Muscle of arm (tissue), 12 donors: ENCODE data around the gene PCNX2. TPM values are rescaled to one million over a fixed set of nuclear protein-coding genes. Genes with fewer than 3 reads are reported as not detected.

Experiments
- DNase-seq: peaks from one replicate; pipeline ENCODE4 v3.0.0-alpha.2; 2013
- polyA plus RNA-seq, 12 donors: library from polyadenylated mRNA; unstranded; fragments of 120-200 nt; gene quantifications; one replicate each; pipeline ENCODE4 v1.2.1, GENCODE V29; 2013; ENCODE audit not compliant: insufficient read length in 12 of 12

Gene PCNX2
- polyA plus RNA-seq, 12 donors = 1.5 to 17.6 (median 3.3) TPM; not detected in 1

DNA sequence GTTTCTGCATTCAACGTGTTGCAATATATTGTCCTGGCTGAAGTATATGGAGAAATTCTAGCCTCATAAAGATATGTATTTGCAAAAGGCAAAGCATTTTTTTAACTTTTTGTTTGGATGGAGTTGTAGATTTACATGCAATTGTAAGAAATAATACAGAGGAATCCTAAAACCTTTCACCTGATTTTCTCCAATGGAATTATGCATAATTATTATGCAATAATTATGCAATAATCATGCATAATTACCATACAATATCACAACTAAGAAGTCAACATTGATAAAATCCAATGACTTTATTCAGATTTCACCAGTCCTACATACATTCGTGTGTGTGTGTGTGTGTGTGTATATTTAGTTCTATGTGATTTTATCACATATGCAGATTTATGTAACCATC, 24.5 kb upstream of the PCNX2 start:
- no peak for DNase-seq

DNA sequence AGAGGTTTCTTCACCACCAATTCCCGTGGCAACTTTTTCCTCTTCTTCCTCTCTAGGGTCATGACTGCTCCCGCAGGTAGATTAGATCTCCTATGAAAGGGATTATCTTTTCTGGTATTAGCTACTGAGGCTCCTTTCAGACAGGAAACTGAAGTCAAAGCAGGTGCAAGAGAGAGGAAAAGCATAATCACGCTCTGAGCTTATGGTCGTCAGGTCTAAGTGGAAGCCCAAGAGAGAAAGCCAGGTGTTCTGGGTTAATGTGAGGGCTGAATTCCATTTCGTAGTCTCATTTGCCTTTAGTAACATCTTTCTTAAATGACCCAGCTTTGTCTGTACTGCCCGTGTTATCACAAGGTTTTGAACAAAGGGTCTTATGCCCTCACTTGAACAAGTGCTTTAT, 23.7 kb upstream of the PCNX2 start:
- no peak for DNase-seq

DNA sequence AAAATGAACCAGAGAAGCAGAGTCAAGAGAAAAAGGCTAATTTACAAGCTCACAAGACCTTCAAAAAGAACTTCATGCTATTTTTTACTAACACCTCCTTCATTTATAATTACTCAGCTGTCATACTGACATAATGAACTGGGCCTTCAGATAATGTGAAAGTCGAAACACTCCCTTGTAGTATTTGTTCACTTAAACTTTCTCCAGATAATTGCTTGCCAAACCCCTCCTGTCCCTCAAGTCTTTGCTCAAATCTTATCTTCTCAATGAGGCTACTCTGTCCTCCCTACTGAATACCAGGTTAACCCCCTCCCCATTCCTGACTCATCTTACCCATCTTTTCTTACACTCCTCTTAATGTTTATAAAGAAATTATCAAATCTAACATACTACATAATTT, 20.9 kb upstream of the PCNX2 start:
- DNase-seq = no peak

DNA sequence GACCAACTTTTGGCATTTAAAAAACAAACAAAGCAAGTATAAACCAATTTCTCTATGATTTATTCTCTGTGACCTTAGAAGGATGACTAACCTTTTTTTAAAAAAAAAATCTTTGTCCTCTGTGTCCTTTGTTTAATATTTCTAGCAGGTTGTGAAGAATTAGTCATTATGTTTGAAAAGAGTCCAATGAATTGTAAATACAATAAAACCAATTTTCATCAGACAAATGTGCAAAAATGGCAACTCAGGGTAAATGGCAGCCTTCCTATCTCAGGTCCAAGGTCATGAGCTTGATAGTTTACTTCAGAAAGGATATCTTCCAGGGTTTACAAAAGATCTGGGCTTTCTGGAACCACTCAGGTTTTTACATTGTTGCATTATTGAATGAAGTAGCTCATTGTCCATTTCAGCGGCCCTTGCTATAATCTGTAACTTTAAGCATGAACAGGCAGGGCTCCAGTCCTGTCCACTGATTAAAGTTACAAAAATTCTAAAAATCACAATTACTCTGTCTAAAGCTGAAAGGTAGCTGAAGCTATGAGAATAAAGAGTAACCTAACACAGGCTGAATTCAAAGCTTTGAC, 20.3 kb upstream of the PCNX2 start:
- DNase-seq = no peak

DNA sequence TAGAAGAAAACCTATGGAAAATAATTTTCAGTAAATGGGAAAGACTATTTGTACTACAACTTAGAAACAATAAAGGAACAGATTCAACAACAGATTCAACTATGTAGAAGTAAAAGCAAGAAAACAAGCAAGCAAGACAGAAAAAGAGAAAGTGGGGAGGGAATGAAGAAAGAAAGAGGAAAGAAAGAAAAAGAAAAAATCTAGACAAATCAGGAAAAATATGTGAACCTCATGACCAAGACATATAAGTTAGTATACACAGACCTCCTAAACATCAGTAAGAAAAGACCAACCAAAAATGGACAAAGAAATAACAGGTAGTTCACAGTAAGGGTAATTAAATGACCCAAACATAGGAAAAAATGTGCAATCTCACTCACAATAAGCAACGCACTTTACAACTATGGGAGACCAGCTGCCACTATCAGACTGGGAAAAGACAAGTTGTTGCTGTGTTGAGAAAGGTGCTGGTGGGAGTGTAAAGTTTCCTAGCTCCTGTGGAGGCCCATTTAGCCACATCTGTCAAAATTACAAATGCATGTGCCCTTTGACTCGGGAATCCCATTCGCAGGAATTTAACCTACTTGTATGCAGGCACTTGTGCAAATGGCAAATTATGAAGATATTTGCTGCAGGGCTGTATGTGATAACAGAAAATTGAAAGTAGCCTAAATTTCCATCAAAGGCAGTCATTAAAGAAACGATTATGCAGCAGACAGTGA, 18.1 kb upstream of the PCNX2 start:
- no peak for DNase-seq

DNA sequence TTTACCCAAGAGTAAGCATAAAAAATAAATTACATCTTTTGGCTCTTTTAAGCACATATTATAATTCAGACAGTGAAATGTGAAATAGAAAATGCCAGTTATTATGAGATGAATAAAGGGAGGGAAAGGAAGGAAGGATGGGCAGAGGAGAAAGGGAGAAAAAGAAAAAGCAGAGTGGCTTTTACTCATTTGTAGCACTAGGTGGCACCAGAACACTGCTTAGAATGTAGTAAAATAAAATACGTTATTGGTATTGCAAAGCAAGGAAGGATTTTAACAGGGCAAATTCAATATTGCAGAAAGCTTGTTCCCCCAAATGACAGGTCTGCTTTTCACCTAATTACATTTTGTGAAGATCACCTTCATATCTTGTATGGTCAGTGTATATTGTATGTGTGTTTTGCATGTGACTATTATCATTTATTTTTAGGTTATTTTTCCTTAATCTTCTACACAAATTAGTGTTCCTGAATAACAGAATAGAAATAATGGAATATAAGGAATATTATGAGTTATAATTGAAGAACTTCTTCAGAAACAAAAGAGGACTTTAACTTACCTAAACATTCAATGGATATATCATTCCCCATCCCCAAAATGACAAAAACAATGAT, 9.1 kb upstream of the PCNX2 start:
- no peak for DNase-seq

DNA sequence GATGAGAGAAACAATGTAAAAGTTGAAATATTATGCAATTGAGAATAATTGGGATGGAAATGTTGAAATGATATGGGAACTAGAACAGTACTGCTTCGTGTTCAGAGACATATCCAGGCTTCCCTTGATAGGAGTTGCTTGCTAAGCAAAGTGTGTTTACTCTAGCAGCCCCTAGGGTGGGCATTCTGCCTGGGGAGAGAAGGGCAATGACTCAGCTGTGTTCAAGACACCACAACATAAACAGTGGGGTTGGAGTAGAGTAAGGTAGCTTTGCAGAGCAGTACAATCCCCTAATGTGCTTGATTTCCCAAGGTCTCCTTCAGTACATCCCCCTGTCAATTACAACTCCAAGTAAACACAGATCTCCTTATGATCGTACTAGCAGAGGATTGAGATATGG, 4.8 kb upstream of the PCNX2 start:
- DNase-seq = no peak

DNA sequence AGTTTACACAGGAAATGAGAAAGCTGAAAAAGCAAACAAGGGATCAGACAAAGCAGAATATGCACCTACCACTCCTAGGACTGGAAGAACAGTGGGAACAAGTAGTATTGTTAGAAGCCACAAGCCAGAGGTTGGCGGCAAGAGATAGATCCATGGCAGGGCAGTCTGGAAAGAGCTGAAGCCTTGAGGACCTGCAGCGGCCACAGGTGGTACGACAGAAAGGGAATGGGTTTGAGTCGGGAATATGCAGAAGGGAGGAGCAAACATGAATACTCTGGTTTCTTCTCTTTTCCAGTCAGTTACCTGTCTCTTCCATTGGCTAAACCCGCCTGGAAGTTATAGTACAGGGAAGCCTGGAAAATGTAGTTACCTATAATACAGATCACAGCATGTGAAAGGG, 3.9 kb upstream of the PCNX2 start:
- no peak for DNase-seq

DNA sequence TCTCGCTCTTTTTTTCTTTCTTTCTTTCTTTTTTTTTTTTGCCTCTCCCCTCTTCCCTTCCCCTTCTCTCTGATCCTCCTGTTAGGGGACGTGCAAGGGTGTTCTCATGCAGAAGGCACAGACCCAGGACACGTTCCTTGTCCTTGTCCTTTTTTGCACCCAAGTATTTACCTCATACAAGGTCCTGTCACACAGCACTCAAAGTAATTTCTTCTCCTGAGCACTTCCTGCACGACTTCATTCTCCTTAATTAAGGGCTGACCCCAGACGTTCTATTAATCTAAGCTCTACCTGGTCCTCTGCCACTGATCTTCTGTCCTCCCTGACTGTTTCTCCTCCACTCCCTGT, 424 bp upstream of the PCNX2 start:
- DNase-seq = no peak

DNA sequence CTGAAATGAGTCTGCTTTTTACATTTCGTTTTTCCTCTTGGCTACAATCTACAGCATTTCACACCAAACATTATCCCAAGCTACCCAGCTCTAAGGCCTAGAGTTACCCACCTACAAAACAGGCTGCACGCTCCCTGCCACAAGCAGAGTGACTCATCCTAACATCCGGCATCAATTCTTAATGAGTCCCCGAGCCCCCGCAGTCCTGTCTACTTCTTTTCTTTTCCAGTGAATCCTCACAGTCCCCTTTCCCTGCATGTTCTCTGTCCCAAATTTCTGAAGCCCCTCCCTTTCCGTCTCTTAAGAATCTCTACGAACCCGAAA, 650 bp downstream of the PCNX2 start:
- DNase-seq = no peak

DNA sequence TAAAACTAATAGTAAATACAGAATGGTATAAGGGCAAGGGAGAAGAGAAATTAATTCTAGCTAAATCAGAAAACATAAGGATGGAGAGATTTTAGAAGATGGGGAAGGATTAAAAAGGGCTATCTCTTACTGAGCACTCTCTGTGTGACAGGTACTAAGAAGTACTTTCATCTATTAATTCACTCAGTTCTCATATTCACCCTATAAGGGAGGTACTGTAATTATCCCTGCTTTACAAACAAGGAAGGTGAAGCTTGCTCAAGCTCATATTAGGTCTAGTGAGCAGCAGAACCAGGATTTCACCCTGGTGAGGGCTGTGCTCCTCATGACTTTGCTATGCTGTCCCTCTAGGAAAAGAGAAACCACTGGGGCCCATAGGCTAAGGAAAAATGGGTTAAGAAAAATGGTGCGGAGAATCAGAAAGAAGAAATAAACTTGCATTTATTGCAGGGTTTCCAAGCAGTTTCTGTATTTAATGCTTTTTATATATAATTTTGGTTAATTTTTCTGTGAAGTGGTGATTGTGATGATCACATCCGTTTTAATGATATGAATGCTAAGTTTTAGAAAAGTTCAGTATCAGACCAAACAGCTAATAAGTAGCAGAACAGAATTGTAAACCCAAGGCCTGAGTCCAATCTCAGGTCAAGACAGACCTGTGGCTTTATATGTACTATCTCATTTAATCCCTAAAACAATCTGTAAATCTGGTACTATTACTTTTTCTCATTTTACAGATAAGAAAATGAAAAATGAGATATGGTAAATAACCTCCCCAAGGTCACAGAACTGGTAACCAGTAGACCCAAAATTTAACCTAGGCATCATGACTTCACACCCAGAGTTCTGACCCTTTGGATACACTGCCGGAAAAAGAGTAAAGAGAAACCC, 1.7 kb downstream of the PCNX2 start:
- no peak for DNase-seq

DNA sequence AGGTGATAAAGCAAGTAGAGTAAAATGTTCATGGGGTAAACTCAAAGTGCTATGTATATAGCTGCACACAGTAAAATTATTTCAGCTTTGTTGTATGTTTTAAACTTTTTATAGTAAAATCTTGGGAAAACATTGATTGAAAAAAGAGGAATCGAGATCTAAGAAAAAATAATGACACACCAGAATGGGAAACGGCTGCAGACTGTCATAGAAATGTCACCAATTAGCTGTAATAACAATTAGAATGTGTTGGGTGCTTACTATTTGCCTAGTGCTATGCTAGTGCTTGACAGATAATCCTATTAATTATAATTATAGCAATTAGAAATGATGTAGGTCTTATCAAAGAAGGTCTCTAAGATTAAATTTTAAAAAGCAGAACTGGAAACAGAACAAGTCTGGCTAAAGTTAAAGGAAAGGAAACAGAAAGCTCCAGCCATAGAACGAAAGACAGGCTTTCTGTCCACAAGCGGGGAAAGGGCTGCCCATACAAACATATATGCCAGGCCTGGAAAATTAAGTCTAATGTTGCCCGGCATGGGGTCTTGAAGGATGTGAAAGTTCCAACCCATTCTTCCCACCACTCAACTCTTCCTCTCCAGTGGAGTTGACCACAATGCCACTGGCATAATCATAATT, 5.0 kb downstream of the PCNX2 start:
- no peak for DNase-seq

DNA sequence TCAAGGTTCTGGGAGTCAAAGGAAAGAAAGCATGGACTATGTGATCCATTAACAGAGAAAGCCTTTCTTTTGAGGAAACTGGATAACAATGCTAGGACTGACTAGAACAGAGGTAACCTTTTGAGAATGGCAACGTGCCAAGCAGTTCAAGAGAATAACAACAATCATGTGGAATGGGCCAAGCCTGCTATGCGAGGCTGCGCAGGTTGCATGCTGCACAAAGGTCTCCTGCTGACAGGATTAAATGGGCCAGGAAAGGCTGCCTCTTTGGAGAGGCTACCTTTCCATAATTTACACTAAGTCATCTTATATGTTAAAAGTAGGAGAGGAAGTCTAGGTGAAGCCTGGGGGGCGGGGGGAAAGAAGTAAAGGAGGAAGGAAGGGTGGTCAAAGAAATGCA, 5.8 kb downstream of the PCNX2 start:
- DNase-seq = no peak

DNA sequence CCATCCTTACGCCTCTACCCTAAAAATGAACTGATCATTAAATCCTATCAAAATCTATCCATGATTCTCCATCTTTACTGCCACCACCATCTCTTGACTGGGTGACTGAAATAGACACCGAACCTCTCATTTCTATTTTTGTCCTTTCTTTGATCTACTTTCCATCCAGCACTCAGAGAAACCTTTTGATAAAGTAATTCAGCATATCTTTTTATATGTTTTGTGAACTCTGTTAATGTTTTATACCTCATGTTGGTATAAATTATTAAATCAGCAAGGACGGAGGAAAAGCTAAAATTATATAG, 13.0 kb downstream of the PCNX2 start:
- DNase-seq = no peak

DNA sequence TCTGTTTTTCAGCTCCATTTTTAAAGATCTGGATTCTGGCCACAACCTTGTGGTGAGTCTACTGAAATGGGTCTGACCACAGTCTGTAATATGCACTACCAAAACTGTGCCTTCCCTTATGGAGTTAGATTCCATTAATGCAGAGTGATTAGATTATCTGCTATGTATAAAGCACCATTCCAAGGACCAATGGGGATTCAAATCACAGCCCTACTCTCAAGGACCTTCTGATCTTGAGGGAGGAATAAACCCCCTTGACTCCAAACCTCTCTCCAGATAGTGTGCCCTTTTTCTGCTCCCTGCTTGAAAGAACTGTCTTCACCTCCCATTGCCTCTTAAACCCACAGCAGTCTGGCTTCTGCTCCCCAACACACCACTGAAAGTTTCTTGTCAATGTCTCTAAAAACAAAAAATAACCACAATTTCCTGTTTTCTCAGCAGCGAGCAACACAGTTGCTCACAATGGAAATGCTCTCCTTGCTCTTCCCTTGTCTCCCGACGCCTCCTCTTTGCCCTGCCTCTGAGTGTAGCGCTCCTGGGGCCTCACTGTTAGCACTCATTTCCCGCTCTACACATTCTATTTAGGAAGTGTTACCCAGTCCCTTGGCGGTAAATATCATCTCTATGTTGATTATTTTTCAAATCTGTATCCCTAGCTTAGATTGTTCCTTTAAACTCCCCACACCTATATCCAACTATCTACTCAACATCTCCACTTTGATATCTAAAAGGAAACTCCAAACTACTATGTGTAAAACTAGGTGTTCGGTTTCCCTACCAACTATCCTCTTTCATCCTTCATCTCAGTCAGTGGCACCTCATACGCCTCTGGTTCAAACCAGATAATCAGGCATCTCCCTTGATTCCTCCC, 13.6 kb downstream of the PCNX2 start:
- no peak for DNase-seq

DNA sequence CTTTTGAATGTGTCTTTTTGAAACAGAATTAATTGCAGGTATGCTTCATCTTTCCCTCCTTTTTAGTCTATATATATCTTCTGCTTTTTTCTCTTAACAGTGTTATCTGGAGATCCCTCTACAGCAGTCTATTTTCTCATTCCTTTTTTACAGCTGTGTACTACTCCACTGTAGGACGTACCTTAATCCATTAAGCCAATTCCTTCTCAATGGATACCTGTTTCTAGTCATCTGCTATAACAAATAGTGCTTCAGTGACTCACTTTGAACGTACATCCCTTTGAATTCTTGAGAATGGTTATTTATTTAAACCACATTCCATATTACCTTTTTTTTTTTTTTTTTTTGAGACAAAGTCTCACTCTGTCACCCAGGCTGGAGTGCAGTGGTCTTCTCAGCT, 15.6 kb downstream of the PCNX2 start:
- no peak for DNase-seq

DNA sequence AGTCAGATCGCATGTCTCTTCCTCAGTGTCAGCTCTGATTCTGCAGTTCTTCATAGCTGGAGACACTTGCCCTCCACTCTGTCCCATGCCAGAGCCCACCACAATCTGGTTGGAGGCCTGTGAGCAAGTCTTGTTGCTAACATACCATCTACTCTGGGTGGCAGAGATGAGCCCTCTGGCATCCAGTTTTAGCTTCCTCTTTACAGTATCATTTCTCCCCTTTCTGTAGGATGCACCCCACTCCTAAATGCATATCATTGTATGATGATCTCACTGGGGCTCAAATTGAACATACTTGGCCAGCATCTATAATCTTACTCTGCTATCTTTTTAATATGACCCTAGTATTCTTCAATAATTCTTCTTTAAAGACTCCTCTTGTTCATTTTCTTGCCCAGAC, 16.9 kb downstream of the PCNX2 start:
- DNase-seq = no peak

DNA sequence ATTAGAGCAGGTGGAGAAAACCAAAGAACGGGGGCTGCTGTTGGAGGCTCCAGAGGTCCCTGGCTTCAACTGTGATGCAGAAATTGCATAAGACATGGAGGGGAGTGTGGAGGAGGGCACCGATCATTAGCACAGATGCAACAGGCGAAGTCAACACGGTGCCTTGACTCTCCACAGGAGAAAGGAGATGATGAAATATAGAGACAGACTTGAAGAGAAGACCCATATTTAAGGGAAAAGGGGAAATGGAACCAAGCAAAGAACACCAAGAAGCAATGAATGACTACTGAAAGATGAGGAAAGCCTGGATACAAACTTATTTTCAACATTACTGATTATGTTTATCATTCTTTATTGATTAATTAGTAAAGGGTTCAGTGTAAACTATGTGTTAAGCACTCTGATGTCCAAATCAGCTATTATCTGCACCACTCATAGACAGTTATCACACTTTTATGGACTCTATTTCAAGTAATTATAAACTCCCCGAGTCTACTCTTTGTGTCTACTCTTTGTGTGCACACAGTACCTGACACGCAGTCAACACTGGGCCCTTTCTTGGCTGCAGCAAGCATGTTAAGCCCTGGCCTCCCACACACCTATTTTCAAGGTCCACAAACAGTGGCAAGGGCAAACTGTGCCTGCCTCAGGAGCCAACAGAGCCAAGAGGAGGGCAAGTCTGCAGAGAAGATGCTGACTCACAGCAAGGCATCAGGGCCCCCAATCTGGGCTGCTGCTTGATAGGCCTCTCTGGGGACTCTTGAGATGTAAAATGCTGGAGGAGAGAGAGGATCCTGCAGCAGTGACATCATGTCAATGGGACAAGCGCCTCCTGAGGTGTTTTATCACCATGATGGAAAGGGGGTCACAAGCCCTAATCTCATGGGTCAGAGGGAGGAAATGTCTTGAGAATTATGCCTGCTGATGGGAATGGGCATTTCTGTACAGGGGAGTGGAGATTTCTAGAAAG, 17.6 kb downstream of the PCNX2 start:
- no peak for DNase-seq

DNA sequence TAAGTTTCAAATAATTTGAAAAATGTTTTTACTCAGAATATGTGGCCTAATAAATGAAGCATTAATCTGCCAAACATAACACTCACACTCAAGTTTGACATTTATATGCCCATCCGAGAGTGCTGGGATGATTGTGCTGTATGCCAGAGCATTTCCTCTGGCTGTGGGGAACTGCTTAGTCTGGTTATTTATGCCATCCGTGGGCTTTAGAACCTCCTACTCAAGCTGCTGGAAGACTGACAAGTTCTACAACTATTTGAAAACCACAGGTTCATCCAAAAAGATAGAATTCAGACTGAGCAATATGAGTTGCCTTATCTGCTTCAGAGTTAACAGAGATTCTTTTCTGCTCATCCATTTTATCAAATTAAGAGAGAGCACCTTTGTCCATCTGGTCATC, 25.9 kb downstream of the PCNX2 start:
- no peak for DNase-seq

DNA sequence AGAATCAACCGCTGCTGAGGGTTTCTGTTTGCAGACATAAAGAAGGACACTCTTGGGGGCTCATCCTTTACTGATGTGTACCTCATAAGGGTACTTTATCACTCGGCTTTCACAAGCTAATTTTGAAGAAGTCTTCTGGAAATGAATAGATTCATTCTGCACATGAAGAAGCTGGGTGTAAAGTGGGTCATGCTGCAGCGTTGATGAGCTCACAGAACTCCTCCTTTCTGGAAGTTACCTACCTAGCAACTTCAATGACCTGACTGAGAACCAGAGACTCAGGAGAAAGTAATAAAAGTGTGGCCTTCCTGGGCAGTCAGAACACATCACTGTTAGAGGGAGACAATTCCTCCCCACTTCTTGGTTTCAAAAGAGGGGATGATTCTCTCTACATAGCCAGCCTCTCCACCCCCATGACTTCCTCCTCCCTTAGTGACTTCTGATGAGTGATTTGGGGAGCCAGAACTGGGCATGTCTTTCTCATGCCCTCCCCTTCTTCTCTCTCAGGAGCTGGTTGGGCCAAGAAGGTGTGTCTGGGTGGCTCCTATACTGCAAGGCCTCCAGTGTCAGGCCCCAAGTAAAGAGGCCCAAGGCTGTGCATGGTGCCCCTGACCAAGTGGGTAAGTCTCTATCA, 27.0 kb downstream of the PCNX2 start:
- DNase-seq = no peak
